ENCODE results near the gene GM2A. TPM values are rescaled to one million over a fixed set of nuclear protein-coding genes. Genes with fewer than 3 reads are reported as not detected.

The GM2A gene
- 8.0 and 10.2 TPM in 2 replicates for polyA plus RNA-seq (2012; rRNA removed)
- polyA plus RNA-seq (2012; cell fraction: cytosol; rRNA removed) = 7.5 and 8.2 TPM in 2 replicates
- 4.2 and 4.7 TPM in 2 replicates for polyA plus RNA-seq (2012; cell fraction: nucleus; rRNA removed)

DNA sequence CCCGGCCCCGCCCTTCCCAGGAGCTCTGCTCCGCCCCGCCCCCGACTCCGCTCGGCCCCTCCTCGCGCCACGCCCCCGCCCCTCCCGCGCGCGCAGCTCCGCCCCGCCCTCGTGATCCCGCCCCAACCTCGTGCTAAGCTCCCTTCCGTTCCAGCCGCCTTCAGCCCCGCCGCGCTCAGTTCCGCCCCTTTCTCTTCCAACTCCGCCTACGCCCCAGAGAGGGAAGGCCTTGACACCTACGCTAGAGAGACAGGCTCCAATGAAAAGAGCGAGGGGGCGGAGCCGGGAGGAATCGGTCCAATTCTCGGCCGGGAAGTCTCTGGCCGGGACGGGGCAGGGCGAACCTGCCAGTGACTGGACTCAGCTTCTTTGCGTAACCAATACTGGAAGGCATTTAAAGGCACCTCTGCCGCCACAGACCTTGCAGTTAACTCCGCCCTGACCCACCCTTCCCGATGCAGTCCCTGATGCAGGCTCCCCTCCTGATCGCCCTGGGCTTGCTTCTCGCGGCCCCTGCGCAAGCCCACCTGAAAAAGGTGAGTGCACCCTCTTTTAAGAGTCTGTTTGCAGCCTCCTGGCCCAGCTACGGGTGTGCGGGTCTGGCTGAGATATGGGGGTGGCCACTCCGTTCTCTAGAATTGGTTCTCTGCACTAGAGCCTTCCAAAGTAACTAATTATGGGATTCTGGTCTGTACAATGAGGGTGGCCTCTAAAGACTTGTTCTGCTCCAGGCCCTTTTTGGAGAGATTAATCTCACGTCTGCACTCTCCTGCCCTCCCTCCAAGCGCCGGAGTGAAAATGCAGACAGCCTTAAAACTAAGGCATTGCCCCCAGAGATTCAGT lies at the start of gene GM2A:
TSS of gene GM2A (plus strand) at position 424 of the 843 bp plus-strand sequence. CDS start at position 456, 32 bp downstream.
- Histone ChIP-seq H3K9me2 (no peaks in the 10 kb centered on the region), H3K9ac (peak within 1 kb of the TSS; percentile 67), H3K4me2 (peak within 1 kb of the TSS; percentile 95), H3K4me1 (ENCODE audit: control insufficient read depth in 1 of 2, insufficient read depth in 2 of 2, low read depth in 1 of 2, low read length in 1 of 2) (peaks cover 0 to 5% of the 10 kb centered on the region in 2 experiments; a peak in 1 of 4 replicates), H3K36me3 (replicated peaks in 1 of 2; ENCODE audit: control insufficient read depth in 1 of 2, insufficient read depth in 2 of 2, low read length in 1 of 2) (no peaks in the 10 kb centered on the region), H3K9me3 (no peaks in the 10 kb centered on the region), H3K27ac (ENCODE audit: low read depth in 2 of 2, low read length in 1 of 2) (peak within 1 kb of the TSS in 1 of 2 experiments; percentile 13; a peak in 1 of 4 replicates), H3K79me2 (ENCODE audit: insufficient read depth) (no peaks in the 10 kb centered on the region), H2AFZ (ENCODE audit: low read depth) (peak within 1 kb of the TSS; percentile 96), H3F3A (replicated peaks; ENCODE audit: insufficient read depth) (no peaks in the 10 kb centered on the region), H3K27me3 (ENCODE audit: insufficient read depth) (peaks cover 2% of the 10 kb centered on the region; the same call in 1 of the 2 replicates), H4K20me1 (ENCODE audit: insufficient read depth) (no peaks in the 10 kb centered on the region), H3K4me3 (ENCODE audit: low read depth in 2 of 2, low read length in 1 of 2) (peak within 1 kb of the TSS; percentile 63 to 78)
- WGBS (ENCODE audit: low lambda C conversion rate) = 1% methylated on average over 36 of the region's 52 CpGs
- DNase-seq = peak; percentile 99
- ChIA-PET POLR2A (interaction anchor here (0.6 to 1.2 kb wide), 2 partner anchors 201 to 399 kb away, joined by 3 read pairs; no protein-coding TSS in a partner anchor), CTCF (interaction anchor here (0.6 to 1.1 kb wide), 3 partner anchors 88 to 452 kb away, joined by 3 read pairs; no protein-coding TSS in a partner anchor)
- no peak for TF ChIP-seq GATA2 (CRISPR knock-in tag; IDR thresholded peaks at IDR 0.05)
- TF ChIP-seq MEF2A (IDR thresholded peaks at IDR 0.05; ENCODE audit: borderline replicate concordance, low read depth) = no peak
- peak; percentile 16; the same call in 1 of the 2 replicates for TF ChIP-seq GABPA (IDR thresholded peaks at IDR 0.05; ENCODE audit: low read depth)
- TF ChIP-seq, protein P1, sequence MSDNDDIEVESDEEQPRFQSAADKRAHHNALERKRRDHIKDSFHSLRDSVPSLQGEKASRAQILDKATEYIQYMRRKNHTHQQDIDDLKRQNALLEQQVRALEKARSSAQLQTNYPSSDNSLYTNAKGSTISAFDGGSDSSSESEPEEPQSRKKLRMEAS (IDR thresholded peaks at IDR 0.05; ENCODE audit: low read depth) = no peak; the same call in 1 of the 2 replicates
- no peak for TF ChIP-seq SIN3A (IDR thresholded peaks at IDR 0.05; ENCODE audit: borderline replicate concordance, low read depth, low read length)
- TF ChIP-seq, protein P2, sequence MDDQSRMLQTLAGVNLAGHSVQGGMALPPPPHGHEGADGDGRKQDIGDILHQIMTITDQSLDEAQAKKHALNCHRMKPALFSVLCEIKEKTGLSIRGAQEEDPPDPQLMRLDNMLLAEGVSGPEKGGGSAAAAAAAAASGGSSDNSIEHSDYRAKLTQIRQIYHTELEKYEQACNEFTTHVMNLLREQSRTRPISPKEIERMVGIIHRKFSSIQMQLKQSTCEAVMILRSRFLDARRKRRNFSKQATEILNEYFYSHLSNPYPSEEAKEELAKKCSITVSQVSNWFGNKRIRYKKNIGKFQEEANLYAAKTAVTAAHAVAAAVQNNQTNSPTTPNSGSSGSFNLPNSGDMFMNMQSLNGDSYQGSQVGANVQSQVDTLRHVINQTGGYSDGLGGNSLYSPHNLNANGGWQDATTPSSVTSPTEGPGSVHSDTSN (IDR thresholded peaks at IDR 0.05) = no peak
- TF ChIP-seq, protein P3, sequence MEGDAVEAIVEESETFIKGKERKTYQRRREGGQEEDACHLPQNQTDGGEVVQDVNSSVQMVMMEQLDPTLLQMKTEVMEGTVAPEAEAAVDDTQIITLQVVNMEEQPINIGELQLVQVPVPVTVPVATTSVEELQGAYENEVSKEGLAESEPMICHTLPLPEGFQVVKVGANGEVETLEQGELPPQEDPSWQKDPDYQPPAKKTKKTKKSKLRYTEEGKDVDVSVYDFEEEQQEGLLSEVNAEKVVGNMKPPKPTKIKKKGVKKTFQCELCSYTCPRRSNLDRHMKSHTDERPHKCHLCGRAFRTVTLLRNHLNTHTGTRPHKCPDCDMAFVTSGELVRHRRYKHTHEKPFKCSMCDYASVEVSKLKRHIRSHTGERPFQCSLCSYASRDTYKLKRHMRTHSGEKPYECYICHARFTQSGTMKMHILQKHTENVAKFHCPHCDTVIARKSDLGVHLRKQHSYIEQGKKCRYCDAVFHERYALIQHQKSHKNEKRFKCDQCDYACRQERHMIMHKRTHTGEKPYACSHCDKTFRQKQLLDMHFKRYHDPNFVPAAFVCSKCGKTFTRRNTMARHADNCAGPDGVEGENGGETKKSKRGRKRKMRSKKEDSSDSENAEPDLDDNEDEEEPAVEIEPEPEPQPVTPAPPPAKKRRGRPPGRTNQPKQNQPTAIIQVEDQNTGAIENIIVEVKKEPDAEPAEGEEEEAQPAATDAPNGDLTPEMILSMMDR (IDR thresholded peaks at IDR 0.05) = no peak
- peak; percentile 39; the same call in 1 of the 2 replicates for TF ChIP-seq ELF1 (IDR thresholded peaks at IDR 0.05)
- no peak for TF ChIP-seq TCF12 (IDR thresholded peaks at IDR 0.05)
- TF ChIP-seq, protein P4, sequence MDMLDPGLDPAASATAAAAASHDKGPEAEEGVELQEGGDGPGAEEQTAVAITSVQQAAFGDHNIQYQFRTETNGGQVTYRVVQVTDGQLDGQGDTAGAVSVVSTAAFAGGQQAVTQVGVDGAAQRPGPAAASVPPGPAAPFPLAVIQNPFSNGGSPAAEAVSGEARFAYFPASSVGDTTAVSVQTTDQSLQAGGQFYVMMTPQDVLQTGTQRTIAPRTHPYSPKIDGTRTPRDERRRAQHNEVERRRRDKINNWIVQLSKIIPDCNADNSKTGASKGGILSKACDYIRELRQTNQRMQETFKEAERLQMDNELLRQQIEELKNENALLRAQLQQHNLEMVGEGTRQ (IDR thresholded peaks at IDR 0.05; ENCODE audit: borderline replicate concordance, low read depth, low read length) = no peak
- TF ChIP-seq CHD2 (IDR thresholded peaks at IDR 0.05; ENCODE audit: low read length, partially characterized antibody) = peak; percentile 52
- TF ChIP-seq, protein P5, sequence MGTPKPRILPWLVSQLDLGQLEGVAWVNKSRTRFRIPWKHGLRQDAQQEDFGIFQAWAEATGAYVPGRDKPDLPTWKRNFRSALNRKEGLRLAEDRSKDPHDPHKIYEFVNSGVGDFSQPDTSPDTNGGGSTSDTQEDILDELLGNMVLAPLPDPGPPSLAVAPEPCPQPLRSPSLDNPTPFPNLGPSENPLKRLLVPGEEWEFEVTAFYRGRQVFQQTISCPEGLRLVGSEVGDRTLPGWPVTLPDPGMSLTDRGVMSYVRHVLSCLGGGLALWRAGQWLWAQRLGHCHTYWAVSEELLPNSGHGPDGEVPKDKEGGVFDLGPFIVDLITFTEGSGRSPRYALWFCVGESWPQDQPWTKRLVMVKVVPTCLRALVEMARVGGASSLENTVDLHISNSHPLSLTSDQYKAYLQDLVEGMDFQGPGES (IDR thresholded peaks at IDR 0.05; ENCODE audit: low read depth, low read length) = no peak; the same call in 1 of the 2 replicates
- no peak for TF ChIP-seq FOSL2 (IDR thresholded peaks at IDR 0.05; ENCODE audit: borderline replicate concordance, low read depth)
- no peak for TF ChIP-seq RXRA (IDR thresholded peaks at IDR 0.05; ENCODE audit: borderline replicate concordance, low read depth)
- peak; percentile 82 for TF ChIP-seq MXI1 (IDR thresholded peaks at IDR 0.05; ENCODE audit: low read depth, low read length)
- no peak for TF ChIP-seq EP300 (IDR thresholded peaks at IDR 0.05; ENCODE audit: borderline replicate concordance in 1 of 2, low read depth in 1 of 2, low read length in 1 of 2)
- TF ChIP-seq RFX5 (IDR thresholded peaks at IDR 0.05; ENCODE audit: low read length) = peak; percentile 79
- TF ChIP-seq NFIC (IDR thresholded peaks at IDR 0.05; ENCODE audit: borderline replicate concordance) = no peak
- TF ChIP-seq FOXJ3 (CRISPR knock-in tag; IDR thresholded peaks at IDR 0.05) = no peak
- TF ChIP-seq POLR2AphosphoS5 (IDR thresholded peaks at IDR 0.05; ENCODE audit: low read depth, low read length) = peak; percentile 56; the same call in 1 of the 2 replicates
- TF ChIP-seq YY1 (IDR thresholded peaks at IDR 0.05; ENCODE audit: low read depth) = no peak
- TF ChIP-seq RAD21 (IDR thresholded peaks at IDR 0.05; ENCODE audit: low read length) = no peak
- TF ChIP-seq JUND (IDR thresholded peaks at IDR 0.05) = no peak
- TF ChIP-seq NRF1 (IDR thresholded peaks at IDR 0.05; ENCODE audit: low read depth, low read length) = peak; percentile 48; the same call in 1 of the 2 replicates
- no peak for TF ChIP-seq FOXM1 (IDR thresholded peaks at IDR 0.05; ENCODE audit: low read depth)
- no peak for TF ChIP-seq TAF1 (IDR thresholded peaks at IDR 0.05; ENCODE audit: borderline replicate concordance, low read depth, low read length)
- TF ChIP-seq RCOR1 (IDR thresholded peaks at IDR 0.05; ENCODE audit: low read length) = no peak

All from SK-N-SH (cell line).